Measurements from ENCODE around the gene MLLT3. TPM values are rescaled to one million over a fixed set of nuclear protein-coding genes. Genes with fewer than 3 reads are reported as not detected.

Gene MLLT3
- total RNA-seq, 1 experiment from 2014 or later: 21.6 TPM

GRCh38 chr9:20312732-20313131, 309.6 kb downstream of the MLLT3 start:
- no peak for TF ChIP-seq EZH2 (IDR thresholded peaks at IDR 0.05; ENCODE audit: low read depth)
- no peak for DNase-seq
- BruUV-seq (replicated peaks): no TSS peak
- H3K27ac ChIP-seq: no peak overlapping the region
- H3K4me3 ChIP-seq: no peak overlapping the region
- POLR2A ChIA-PET (ENCODE audit: unreplicated experiment): no interaction called here
- H3K79me2 ChIP-seq (ENCODE audit: low read depth): no peaks in the 10 kb centered on the region
- no peak overlapping the region for H2AFZ ChIP-seq
- intact Hi-C loops (cut with micrococcal nuclease; ENCODE audit: unreplicated experiment): no loop called here
- no peaks in the 10 kb centered on the region for H3K9me2 ChIP-seq (ENCODE audit: insufficient read depth)
- no peaks in the 10 kb centered on the region for H4K20me1 ChIP-seq (ENCODE audit: insufficient read depth)
- H3K9me3 ChIP-seq (ENCODE audit: insufficient read depth, low read depth): no peaks in the 10 kb centered on the region
- H3K27me3 ChIP-seq (ENCODE audit: insufficient read depth, low read depth): peaks cover 6% of the 10 kb centered on the region; the same call in 1 of the 2 replicates
- H3F3A ChIP-seq (ENCODE audit: insufficient read depth, low read depth): no peaks in the 10 kb centered on the region
- H3K36me3 ChIP-seq (ENCODE audit: low read depth): no peaks in the 10 kb centered on the region
- CTCF ChIA-PET: no interaction called here
- H3K4me1 ChIP-seq (replicated peaks; ENCODE audit: insufficient read depth): no peaks in the 10 kb centered on the region; the same call in 1 of the 2 replicates
- H3K4me2 ChIP-seq: no peak overlapping the region

DNA sequence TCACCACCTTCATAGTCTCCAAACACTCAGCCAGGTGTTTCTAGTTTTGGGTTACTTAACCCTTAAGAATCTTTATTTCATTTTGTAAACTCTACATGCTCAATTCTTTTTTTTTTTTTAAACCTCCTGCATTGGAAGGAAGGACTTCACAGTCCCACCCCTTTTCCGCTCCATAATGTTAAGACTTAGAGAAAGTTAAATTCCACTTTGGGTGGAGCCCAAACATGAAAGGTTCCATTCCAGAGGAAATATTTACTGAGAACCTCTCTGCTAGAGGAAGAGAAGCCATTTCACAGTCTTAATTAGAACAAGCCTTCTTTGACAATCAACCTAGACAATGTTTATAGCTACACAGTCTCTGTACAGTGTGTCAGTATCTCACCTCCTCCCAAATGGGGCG, 312.3 kb downstream of the MLLT3 start:
- ChIA-PET POLR2A (ENCODE audit: unreplicated experiment) (no interaction called here), CTCF (no interaction called here)
- Histone ChIP-seq H3K4me2 (no peak overlapping the region), H4K20me1 (ENCODE audit: insufficient read depth) (no peaks in the 10 kb centered on the region), H3K27me3 (ENCODE audit: insufficient read depth, low read depth) (peaks cover 13% of the 10 kb centered on the region; the same call in 1 of the 2 replicates), H3K4me1 (replicated peaks; ENCODE audit: insufficient read depth) (no peaks in the 10 kb centered on the region; the same call in 1 of the 2 replicates), H3K4me3 (no peak overlapping the region), H3K9me2 (ENCODE audit: insufficient read depth) (no peaks in the 10 kb centered on the region), H3K79me2 (ENCODE audit: low read depth) (no peaks in the 10 kb centered on the region), H3K36me3 (ENCODE audit: low read depth) (no peaks in the 10 kb centered on the region), H3F3A (ENCODE audit: insufficient read depth, low read depth) (no peaks in the 10 kb centered on the region), H2AFZ (no peak overlapping the region), H3K9me3 (ENCODE audit: insufficient read depth, low read depth) (no peaks in the 10 kb centered on the region), H3K27ac (no peak overlapping the region)
- intact Hi-C loops (cut with micrococcal nuclease; ENCODE audit: unreplicated experiment): no loop called here
- BruUV-seq (replicated peaks): no TSS peak
- TF ChIP-seq, protein P1, sequence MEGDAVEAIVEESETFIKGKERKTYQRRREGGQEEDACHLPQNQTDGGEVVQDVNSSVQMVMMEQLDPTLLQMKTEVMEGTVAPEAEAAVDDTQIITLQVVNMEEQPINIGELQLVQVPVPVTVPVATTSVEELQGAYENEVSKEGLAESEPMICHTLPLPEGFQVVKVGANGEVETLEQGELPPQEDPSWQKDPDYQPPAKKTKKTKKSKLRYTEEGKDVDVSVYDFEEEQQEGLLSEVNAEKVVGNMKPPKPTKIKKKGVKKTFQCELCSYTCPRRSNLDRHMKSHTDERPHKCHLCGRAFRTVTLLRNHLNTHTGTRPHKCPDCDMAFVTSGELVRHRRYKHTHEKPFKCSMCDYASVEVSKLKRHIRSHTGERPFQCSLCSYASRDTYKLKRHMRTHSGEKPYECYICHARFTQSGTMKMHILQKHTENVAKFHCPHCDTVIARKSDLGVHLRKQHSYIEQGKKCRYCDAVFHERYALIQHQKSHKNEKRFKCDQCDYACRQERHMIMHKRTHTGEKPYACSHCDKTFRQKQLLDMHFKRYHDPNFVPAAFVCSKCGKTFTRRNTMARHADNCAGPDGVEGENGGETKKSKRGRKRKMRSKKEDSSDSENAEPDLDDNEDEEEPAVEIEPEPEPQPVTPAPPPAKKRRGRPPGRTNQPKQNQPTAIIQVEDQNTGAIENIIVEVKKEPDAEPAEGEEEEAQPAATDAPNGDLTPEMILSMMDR (conservative IDR thresholded peaks at IDR 0.05): no peak
- no peak for TF ChIP-seq EZH2 (IDR thresholded peaks at IDR 0.05; ENCODE audit: low read depth)
- no peak for DNase-seq

GRCh38 chr9:20309124-20309523, 313.2 kb downstream of the MLLT3 start:
- intact Hi-C loops (cut with micrococcal nuclease; ENCODE audit: unreplicated experiment): no loop called here
- Histone ChIP-seq H3K79me2 (ENCODE audit: low read depth) (no peaks in the 10 kb centered on the region), H3K27me3 (ENCODE audit: insufficient read depth, low read depth) (peaks cover 13% of the 10 kb centered on the region; the same call in 1 of the 2 replicates), H3K4me3 (no peak overlapping the region), H3K9me3 (ENCODE audit: insufficient read depth, low read depth) (no peaks in the 10 kb centered on the region), H2AFZ (no peak overlapping the region), H4K20me1 (ENCODE audit: insufficient read depth) (no peaks in the 10 kb centered on the region), H3K9me2 (ENCODE audit: insufficient read depth) (no peaks in the 10 kb centered on the region), H3K36me3 (ENCODE audit: low read depth) (no peaks in the 10 kb centered on the region), H3F3A (ENCODE audit: insufficient read depth, low read depth) (no peaks in the 10 kb centered on the region), H3K27ac (no peak overlapping the region), H3K4me1 (replicated peaks; ENCODE audit: insufficient read depth) (no peaks in the 10 kb centered on the region; the same call in 1 of the 2 replicates), H3K4me2 (no peak overlapping the region)
- TF ChIP-seq EZH2 (IDR thresholded peaks at IDR 0.05; ENCODE audit: low read depth): no peak
- TF ChIP-seq, protein P1 (conservative IDR thresholded peaks at IDR 0.05): no peak
- DNase-seq: no peak
- CTCF ChIA-PET: no interaction called here
- no TSS peak for BruUV-seq (replicated peaks)
- POLR2A ChIA-PET (ENCODE audit: unreplicated experiment): no interaction called here

- H3K4me3 ChIP-seq: no peak overlapping the region
- POLR2A ChIA-PET (ENCODE audit: unreplicated experiment): no interaction called here
- H3F3A ChIP-seq (ENCODE audit: insufficient read depth, low read depth): no peaks in the 10 kb centered on the region
- TF ChIP-seq EZH2 (IDR thresholded peaks at IDR 0.05; ENCODE audit: low read depth): no peak
- TF ChIP-seq, protein P1 (conservative IDR thresholded peaks at IDR 0.05): no peak
- no peak overlapping the region for H3K27ac ChIP-seq
- H2AFZ ChIP-seq: no peak overlapping the region
- no peaks in the 10 kb centered on the region for H3K9me2 ChIP-seq (ENCODE audit: insufficient read depth)
- no TSS peak for BruUV-seq (replicated peaks)
- CTCF ChIA-PET: no interaction called here
- H4K20me1 ChIP-seq (ENCODE audit: insufficient read depth): no peaks in the 10 kb centered on the region
- H3K4me1 ChIP-seq (replicated peaks; ENCODE audit: insufficient read depth): no peaks in the 10 kb centered on the region
- intact Hi-C loops (cut with micrococcal nuclease; ENCODE audit: unreplicated experiment): no loop called here
- no peaks in the 10 kb centered on the region for H3K79me2 ChIP-seq (ENCODE audit: low read depth)
- H3K4me2 ChIP-seq: no peak overlapping the region
- no peaks in the 10 kb centered on the region for H3K36me3 ChIP-seq (ENCODE audit: low read depth)
- DNase-seq: no peak
- H3K9me3 ChIP-seq (ENCODE audit: insufficient read depth, low read depth): no peaks in the 10 kb centered on the region
- H3K27me3 ChIP-seq (ENCODE audit: insufficient read depth, low read depth): peaks cover 13% of the 10 kb centered on the region; the same call in 1 of the 2 replicates
These were observed 314.7 kb downstream of the MLLT3 start for GRCh38 chr9:20307621-20308020.
